Ectodermal cell (in vitro differentiated cells): Measurements from ENCODE around the gene PAX7. TPM values are rescaled to one million over a fixed set of nuclear protein-coding genes. Genes with fewer than 3 reads are reported as not detected.
"Not testable (repeated sequence)": the region's sequence is repeated elsewhere in the genome, so short reads cannot be mapped to it uniquely, and the experiment has no call there.

Source experiments
- H3K27ac ChIP-seq: 2 replicates; pipeline ENCODE4 v1.7.0; 2013; ENCODE audit warnings: mild to moderate bottlenecking, low read depth, low read length; ENCODE audit not compliant: insufficient read depth, poor library complexity, severe bottlenecking
- H3K27me3 ChIP-seq: 2 replicates; pipeline ENCODE4 v1.7.0; 2013; ENCODE audit warnings: mild to moderate bottlenecking, low read length; ENCODE audit not compliant: insufficient read depth, control insufficient read depth, poor library complexity, severe bottlenecking
- H3K36me3 ChIP-seq: one replicate; pipeline ENCODE4 v1.7.0; 2013; ENCODE audit warnings: low read length; ENCODE audit not compliant: control insufficient read depth, insufficient read depth
- H3K4me1 ChIP-seq: one replicate; pipeline ENCODE4 v1.7.0; 2013; ENCODE audit warnings: low read length; ENCODE audit not compliant: control insufficient read depth, insufficient read depth
- H3K4me3 ChIP-seq: 2 replicates; pipeline ENCODE4 v1.7.0; 2013; ENCODE audit warnings: low read depth, low read length, control low read depth; ENCODE audit not compliant: insufficient read depth
- H3K9me3 ChIP-seq: 2 replicates; pipeline ENCODE4 v1.7.0; 2013; ENCODE audit warnings: mild to moderate bottlenecking, low read length, moderate library complexity; ENCODE audit not compliant: control insufficient read depth
- WGBS, 2 experiments: methylation state at CpG; one replicate each; pipeline ENCODE4 v1.1.7; 2013; ENCODE audit warnings: missing lambda C conversion rate in 2 of 2; 5-methylcytosine and 5-hydroxymethylcytosine counted together
- polyA plus RNA-seq, 4 experiments: library from polyadenylated mRNA; stranded (reverse); fragments of 50-300 nt; gene quantifications; one replicate each; pipeline ENCODE4 v1.2.3, GENCODE V29; 2013

The PAX7 gene
- polyA plus RNA-seq (2013, experiment 1 of 4) = 21.4 TPM
- polyA plus RNA-seq (2013, experiment 2 of 4) = 23.1 TPM
- polyA plus RNA-seq (2013, experiment 3 of 4) = 13.5 TPM
- 16.0 TPM for polyA plus RNA-seq (2013, experiment 4 of 4)

DNA sequence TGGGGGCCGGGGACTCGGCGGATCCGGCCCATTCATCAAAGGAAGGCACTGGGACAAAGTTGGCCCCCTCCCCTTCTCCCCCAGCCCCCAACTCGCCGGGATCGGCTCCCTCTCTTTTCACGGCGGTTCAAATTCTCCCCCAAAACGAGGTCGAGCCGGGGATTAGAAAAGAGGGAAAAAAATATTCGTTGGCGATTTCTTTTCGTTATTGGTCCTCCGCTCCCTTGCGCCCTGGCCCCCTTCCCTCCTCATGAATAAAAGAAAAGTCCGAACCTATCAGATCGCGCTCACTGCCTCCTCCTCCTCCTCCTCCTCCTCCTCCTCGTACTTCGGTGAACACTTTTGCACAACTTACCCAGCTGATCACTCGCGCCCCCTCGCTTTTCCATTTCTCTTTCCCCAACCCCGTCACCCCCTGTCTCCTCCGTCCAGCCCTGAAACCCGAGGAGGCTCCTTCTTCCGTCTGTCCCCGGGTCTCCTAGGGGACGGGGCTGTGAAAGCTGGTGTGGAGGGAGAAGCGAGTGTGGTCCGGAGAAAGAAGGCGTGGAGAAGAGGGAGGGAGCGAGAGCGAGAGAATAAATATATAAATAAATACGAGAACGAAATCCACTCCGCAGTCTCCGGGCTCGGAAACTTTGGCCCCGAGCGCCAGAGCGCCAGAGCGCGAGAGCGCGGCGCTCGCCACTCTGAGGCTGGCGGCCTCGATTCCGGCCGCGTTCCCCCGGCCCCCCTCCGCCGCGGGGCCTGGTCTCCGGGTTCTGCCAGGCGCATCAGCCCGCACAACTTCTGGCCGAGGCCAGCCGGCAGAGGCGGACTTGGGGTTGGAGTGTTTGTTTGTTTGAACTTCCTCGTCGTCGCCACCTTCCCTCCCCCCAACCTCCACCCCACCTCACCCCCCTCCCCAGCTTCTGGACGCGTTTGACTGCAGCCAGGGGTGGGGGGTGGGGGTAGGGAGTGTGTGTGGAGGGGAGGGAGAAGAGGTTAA is at the start of gene PAX7:
Gene PAX7, plus strand, starts transcription at position 336 of the 985 bp plus-strand sequence. CDS start 758 bp downstream, outside the sequence.
- peaks cover 97% of the 10 kb centered on the region for H3K27me3 ChIP-seq
- peaks cover 58% of the 10 kb centered on the region for H3K4me1 ChIP-seq
- peak within 1 kb of the TSS; percentile 78 for H3K27ac ChIP-seq
- WGBS, 2 experiments = 0% methylated on average over 56 to 66 of the region's 70 CpGs
- H3K4me3 ChIP-seq = peak within 1 kb of the TSS; percentile 37
- H3K9me3 ChIP-seq = no peaks in the 10 kb centered on the region
- H3K36me3 ChIP-seq = no peaks in the 10 kb centered on the region

DNA sequence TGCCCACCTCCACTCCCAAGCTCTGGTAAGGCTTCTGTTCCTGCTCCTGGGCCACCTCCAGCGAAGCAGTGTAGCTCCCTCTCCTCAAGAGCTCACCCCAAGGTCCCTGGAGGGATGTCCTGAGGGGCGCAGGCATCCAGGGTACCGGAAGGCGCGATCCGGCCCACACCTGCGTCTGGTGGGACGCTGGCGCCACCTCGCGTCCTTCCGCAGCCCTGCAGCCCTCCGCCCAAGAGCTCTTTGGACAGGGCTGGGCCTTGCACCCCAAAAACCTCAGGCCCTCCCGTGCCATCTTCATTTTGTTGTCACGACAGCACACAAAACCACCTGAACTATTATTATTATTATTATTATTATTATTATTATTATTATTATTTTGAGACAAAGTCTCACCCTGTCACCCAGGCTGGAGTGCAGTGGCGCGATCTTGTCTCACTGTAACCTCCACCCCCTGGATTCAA is 49.2 kb upstream of the PAX7 start:
- H3K27me3 ChIP-seq = peaks cover 4% of the 10 kb centered on the region
- H3K27ac ChIP-seq = no peak overlapping the region
- H3K4me1 ChIP-seq = no peaks in the 10 kb centered on the region
- no peaks in the 10 kb centered on the region for H3K36me3 ChIP-seq
- H3K9me3 ChIP-seq = no peaks in the 10 kb centered on the region
- 17% methylated on average over 15 to 16 of the region's 17 CpGs for WGBS, 2 experiments
- no peak overlapping the region for H3K4me3 ChIP-seq

DNA sequence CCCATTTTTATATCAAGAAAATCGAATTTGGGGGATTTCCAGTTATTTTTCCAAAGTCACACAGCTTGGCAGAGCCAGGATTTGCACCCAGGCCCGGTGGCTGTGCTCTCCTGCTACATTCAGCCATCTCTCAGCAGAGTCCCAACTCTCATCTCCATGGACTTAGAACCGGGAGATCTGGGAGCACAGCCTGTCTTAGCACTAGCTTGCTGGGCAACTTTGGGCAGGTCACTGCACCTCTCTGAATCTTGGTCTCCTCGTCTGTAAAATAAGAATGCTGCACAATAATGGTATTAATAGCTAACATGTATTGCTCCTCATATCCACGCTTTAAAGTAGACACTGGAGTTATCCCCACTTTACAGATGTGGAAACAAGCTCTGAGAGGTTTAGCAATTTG is 47.8 kb upstream of the PAX7 start:
- no peak overlapping the region for H3K27ac ChIP-seq
- H3K36me3 ChIP-seq = no peaks in the 10 kb centered on the region
- 85 to 93% methylated on average over 5 of the region's 5 CpGs for WGBS, 2 experiments
- H3K9me3 ChIP-seq = no peaks in the 10 kb centered on the region
- H3K27me3 ChIP-seq = peaks cover 4% of the 10 kb centered on the region
- H3K4me3 ChIP-seq = no peak overlapping the region
- H3K4me1 ChIP-seq = no peaks in the 10 kb centered on the region

DNA sequence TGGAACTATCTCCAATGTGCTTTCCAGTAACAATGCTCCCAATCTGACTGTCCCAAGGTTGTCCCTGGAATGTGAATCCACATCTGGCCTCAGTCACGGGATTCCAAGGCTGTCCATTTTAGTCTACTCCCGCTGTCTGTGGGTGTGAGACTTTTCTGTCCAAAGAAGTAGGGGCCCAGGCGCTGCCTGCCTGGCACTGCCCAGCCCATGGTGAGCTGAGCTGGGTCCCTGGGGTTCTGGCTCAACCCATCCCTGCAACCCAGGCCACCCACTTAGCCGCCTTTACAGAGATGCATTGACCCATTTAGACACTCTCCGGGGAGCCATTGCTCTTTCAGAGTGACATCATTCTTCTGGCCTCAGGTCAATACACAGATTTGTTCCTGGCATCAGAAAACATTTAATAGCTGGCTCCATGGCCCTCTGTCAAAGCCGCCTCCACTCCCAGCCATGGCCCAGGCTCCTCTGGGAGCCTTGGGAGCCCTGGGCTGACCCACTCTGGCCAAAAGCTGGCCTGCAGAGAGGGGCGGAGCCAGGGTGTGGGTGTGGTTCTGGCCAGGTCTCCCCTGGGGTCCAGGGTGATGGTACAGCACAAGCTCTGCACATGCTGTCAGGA is 47.2 kb upstream of the PAX7 start:
- no peak overlapping the region for H3K4me3 ChIP-seq
- no peak overlapping the region for H3K27ac ChIP-seq
- no peaks in the 10 kb centered on the region for H3K36me3 ChIP-seq
- H3K27me3 ChIP-seq = peaks cover 4% of the 10 kb centered on the region
- H3K4me1 ChIP-seq = no peaks in the 10 kb centered on the region
- no peaks in the 10 kb centered on the region for H3K9me3 ChIP-seq
- WGBS, 2 experiments = 84 to 88% methylated on average over 7 of the region's 7 CpGs

DNA sequence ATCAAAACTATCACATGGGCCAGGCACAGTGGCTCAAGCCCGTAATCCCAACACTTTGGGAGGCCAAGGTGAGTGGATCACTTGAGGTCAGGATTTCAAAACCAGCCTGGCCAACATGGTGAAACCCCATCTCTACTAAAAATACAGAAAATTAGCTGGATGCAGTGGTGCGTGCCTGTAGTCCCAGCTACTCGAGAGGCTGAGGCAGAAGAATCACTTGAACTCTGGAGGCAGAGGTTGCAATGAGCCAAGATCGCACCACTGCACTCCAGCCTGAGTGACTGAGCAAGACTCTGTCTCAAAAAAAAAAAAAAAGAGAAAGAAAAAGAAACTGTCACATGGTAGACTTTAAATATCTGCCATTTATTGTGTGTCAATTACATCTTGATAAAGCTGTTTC is 44.6 kb upstream of the PAX7 start:
- H3K36me3 ChIP-seq, H3K9me3 ChIP-seq: not testable (repeated sequence)
- WGBS, 2 experiments = 95 to 96% methylated on average over 4 of the region's 4 CpGs

DNA sequence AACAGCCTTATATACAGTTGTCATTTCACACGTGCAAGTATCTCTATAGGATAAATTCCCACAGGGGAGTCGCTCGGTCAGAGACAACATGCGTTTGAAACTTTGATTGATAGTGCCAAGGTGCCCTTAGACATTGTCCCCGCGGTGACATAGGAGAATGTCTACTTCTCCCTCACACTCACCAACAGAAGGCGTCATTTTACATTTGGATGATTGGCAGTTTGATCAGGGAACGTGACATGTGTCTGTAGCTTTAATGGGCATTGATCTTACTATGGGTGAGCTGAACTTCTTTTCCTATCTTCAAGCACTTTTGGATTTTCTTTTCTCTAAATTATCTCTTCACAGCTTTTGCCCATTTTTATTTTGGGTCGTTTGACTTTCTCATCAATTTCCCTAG is 42.6 kb upstream of the PAX7 start:
- Histone ChIP-seq H3K4me1 (no peaks in the 10 kb centered on the region), H3K4me3 (no peak overlapping the region), H3K27me3 (no peaks in the 10 kb centered on the region), H3K9me3 (no peaks in the 10 kb centered on the region), H3K27ac (no peak overlapping the region), H3K36me3 (no peaks in the 10 kb centered on the region)
- 85 to 94% methylated on average over 7 to 9 of the region's 9 CpGs for WGBS, 2 experiments

More for the DNA sequence above, 44.6 kb upstream of the PAX7 start:
- not testable (repeated sequence) for H3K4me3 ChIP-seq, H3K27me3 ChIP-seq, H3K4me1 ChIP-seq, H3K27ac ChIP-seq

DNA sequence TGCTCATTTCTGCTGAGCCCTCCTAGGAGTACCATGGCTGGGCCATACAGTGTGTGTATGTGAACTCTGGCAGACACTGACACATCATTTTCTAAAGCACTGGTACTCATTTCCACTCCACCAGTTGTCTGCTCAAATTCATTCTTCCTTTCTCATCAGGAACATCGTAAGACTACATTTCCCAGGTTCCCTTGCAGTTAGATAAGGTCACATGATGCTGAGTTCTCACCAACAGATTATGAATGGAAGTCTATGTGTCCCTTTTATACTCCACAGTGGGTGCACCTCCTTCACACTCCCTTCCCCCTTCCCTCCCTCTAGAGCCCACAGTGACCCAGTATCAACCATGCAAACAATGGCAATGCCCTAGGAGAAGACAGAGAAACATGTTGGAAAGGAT is 38.3 kb upstream of the PAX7 start:
- H3K4me3 ChIP-seq = no peak overlapping the region
- no peaks in the 10 kb centered on the region for H3K36me3 ChIP-seq
- H3K27me3 ChIP-seq = peaks cover 8% of the 10 kb centered on the region
- no peaks in the 10 kb centered on the region for H3K9me3 ChIP-seq
- no peaks in the 10 kb centered on the region for H3K4me1 ChIP-seq
- no peak overlapping the region for H3K27ac ChIP-seq
- WGBS, 2 experiments = 67 to 69% methylated on average over 1 of the region's 1 CpG

DNA sequence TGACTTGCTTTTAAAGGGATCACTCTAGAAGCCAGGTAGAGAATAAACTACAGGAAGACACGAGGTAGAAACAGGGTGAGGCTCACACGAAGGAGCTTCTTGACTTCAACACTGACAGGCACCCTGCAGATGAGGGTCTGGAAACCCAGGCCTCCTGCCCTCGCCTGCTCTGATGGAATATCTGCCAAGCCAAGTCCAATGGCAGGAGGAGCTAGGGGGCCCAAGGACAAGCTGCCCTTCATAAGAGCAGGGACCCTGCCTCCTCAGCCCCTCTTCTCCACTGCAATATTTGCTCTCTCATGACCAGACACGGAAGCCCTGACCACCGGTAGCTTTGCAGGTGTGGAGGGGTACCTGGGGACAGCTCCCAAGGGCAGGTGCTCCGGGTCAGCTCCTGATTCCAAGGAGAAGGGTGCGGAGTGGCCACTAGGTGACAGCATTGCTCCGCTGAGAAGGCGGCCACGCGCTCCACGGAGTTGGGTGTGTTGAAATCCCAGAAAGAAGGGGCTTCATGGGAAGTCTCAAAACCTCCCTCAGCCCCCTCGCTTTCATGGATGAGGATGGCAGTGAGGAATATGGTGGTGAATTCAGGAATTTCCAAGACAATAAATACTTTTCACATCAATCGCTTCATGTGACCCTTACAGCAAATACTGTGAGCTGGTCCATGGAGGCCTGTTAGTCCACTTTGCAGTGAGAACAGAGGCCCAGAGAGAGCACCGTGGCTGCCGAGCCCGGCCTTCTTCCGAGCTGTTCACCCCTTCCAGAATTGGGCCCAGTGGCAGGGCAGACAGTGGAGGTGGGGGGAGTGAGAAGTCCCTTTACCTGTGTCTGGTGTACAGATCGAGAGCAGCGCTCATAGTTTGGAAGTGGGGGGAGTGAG is 33.2 kb upstream of the PAX7 start:
- H3K27me3 ChIP-seq = peaks cover 8% of the 10 kb centered on the region
- 36 to 37% methylated on average over 19 to 20 of the region's 20 CpGs for WGBS, 2 experiments
- H3K4me1 ChIP-seq = peaks cover 5% of the 10 kb centered on the region
- no peak overlapping the region for H3K4me3 ChIP-seq
- no peaks in the 10 kb centered on the region for H3K9me3 ChIP-seq
- H3K27ac ChIP-seq = no peak overlapping the region
- no peaks in the 10 kb centered on the region for H3K36me3 ChIP-seq

DNA sequence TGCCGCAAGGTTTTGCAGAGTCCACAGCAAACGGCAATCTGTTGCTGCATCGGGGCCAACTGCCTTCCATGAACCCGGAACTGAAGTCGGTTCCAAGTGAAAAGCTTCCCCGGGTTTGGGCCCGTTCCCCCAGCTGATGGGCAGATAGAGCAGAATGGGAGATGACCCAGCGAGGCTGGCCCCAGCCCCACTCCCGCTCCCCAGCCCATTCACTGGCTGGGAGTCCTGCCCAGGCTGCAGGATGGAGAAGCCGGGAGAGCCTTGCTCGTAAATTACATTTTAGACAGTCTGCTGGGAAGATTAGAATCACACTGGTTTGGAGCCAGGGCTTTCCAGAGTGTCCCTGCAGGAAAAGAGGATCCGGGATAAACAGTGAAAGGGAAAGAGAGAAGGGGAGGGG is 31.6 kb upstream of the PAX7 start:
- Histone ChIP-seq H3K4me3 (no peak overlapping the region), H3K4me1 (peaks cover 5% of the 10 kb centered on the region), H3K36me3 (no peaks in the 10 kb centered on the region), H3K27me3 (peaks cover under 1% of the 10 kb centered on the region), H3K9me3 (no peaks in the 10 kb centered on the region), H3K27ac (peak overlapping the region; percentile 27)
- WGBS, 2 experiments = 39 to 41% methylated on average over 12 of the region's 12 CpGs
